Cerebellar cortex (tissue), 1 donor: ENCODE results near the gene SIK3.

Experiments used
- DNase-seq: peaks from one replicate; pipeline ENCODE4 v3.0.0-alpha.2; 2015; ENCODE audit warnings: low spot score

The SIK3 gene

DNA sequence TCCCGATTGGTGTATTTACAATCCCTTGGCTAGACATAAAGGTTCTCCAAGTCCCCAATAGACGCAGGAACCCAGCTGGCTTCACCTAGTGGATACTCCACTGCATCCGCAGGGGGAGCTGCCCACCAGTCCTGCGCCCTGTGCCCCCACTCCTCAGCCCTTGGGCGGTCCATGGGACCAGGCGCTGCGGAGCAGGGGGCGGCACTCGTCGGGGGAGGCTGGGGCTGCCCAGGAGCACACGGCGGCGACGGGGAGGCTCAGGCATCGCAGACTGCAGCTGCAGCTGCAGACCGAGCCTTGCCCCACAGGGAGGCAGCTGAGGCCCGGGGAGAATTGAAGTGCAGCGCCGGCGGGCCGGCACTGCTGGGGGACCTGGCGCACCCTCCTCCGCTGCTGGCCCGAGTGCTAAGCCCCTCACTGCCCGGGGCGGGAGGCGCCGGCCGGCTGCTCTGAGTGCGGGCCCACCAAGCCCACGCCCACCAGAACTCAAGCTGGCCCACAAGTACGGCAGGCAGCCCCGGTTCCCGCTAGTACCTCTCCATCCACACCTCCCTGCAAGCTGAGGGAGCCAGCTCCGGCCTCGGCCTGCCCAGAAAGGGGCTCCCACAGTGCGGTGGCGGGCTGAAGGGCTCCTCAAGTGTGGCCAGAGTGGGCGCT lies 12.2 kb upstream of the SIK3 start:
- DNase-seq = no peak

DNA sequence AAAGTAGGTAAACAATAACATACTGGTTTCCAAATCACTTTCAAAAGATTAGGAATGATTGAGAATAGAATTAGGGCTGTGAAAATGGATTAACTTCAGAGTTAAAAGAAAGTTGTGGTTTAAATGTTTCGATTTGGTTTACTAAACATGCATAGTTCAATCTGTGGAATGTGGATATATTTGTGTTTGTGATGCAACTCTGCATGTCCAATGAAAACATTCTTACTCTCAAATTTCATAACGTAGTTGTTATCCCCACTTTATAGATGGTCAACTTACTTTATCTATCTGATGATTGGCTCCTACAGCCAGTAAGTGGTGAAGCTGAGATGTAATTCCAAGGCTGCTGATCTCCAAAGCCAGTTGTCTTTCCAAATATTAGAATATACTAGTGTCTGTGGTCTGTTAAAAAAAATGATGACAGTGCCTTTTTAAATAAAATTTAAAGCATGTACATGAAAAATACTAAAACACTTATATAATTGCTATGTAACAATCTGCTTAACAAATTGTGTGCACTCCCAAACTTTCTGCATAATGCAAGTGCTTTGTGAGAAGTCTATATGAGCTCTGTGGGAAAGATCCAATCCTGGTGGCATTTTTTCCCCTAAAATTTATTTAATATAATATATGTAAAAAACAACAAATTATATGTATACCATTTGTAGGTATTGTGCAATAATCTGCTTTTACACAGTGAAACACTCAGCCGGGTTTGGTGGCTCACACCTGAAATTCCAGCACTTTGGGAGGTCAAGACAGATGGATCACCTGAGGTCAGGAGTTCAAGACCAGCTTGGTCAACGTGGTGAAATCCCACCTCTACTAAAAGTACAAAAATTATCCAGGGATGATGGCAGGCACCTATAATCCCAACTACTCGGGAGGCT lies 9.7 kb upstream of the SIK3 start:
- DNase-seq = no peak

- DNase-seq = no peak
Measured at GRCh38 chr11:117100556-117100955, 2.3 kb upstream of the SIK3 start.

- DNase-seq = no peak
Measured at GRCh38 chr11:117099696-117100095, 1.5 kb upstream of the SIK3 start.

DNA sequence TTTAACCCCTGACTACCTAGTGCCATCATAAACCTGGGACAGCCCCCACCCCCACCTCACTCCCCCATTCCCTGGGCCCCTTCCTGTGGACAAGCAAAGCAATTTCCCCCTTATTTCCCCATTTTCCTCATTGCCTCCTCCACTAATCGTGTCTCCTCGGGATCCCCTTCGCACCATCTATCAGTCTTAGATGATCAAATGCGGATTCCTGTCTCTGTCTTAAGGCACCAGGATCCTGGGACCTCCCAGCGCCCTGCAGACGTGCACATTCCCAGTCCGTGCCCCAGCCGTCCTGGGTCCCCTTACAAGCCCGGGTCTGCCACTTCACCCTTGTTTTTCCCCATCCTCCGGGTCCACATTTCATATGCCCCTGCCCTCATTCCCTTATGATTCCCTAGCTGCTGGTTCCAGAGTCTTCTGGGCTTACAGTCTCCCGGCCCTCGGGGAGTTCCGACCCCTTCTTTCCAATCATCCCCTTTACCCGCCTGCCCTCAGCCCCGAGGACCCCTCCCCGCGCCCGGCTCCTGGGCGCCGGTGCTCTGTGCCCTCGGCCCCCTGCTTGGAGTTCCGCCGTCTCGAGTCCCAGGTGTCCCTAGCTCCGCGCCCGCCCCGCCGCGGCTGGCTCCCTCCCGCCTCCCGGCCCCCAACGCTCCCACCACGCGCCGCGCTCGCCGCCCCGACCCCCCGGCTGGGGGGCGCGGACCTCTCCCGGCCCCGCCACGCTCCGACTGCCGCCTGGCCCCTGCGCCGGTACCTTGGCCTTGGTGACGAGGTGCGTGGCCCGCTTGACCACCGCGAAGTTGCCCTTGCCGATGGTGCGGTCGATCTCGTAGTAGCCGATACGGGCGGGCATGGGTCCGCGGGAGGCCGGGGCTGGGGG lies 599 bp downstream of the SIK3 start:
- peak; percentile 46 for DNase-seq

DNA sequence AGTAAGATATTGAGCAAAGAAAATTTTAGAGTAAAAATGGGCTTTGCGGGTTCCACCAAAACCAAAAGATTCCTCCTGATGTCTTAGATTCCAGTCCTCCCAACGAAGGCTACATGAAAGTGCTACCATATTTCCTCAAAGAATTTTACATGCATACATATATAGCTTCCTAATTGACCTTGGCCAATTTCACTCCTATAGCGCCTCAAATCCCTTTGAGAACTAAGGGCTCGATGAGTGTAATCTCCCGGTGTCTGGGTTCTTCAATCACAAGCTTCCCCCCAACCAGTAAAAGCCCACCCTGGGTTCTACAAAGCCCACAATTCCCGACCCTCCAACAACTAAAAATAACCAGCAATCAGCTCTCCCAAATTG lies 1.2 kb downstream of the SIK3 start:
- no peak for DNase-seq

DNA sequence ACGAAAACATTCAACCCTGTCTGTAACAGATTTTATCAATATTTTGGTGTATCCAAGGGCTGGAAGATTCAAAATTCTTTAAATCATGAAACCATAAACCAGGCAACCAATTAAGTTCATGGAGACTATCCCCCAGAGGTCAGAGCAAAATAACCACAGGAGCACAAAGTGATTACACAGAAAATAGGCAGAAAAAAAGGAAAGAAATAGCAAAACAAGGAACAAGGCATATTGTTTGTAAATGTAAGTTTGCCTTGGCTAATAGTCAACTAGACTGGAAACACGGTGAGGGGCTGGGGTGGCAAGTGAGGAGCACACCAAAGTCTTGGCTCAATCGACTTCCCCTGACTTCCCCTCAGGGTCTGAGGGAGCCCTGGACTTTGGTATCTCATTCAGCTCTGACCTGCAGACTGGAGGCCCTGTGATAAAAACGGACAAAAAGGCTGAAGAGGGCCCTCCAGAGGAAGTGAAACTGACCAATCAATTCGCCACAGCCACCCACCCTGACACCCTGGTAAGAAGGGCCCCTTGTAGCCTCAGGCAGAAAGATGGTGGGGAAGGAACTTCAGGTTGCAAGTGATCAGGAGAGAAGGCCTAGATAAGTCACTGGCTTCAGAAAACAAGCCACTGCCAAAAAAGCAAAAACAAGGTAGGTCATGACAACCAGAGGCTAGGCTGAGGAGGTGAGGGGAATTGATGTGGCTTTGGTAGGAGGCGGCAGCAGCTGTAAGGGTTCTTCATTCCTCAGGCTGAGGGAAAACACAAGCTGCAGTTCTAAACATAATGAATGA lies 1.8 kb downstream of the SIK3 start:
- peak; percentile 71 for DNase-seq

DNA sequence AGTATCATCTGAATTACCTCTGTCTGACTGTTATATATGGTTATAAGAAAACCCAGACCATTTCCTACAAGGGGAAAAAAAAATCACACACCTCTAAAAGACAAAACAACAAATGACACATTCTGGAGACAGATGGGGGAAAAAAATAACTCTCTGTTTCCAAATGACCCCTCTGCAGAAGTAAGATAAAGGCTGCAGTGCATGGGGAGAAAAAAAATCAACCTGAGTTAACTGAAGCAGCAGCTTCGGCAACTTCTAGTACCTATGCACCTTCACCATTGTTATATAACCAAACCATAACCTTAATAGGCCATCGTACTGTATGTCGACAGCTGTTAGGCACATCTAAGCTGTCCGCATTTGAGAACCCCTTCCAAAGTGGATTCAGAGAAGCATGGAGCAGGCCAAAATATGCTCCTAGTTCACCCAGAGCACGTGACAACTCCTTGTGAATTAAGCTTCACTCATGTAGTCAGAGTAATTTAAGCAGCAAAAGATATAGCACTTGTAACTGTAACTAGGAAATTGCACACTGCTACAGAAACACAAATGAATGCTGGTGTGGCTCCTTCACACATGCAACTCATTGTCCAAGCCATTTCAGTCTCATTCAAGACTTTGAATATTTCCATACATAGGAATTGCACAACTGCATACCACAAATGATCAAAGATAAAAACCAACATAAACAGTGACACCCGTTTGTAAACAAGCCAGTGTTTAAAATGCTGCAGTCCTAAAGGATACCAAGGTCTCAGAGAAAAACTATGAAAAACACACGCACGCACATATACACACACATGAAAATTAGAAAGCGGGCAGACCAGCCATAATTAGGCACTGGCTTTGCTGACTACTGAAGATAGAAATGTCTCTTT lies 2.7 kb downstream of the SIK3 start:
- peak; percentile 53 for DNase-seq

DNA sequence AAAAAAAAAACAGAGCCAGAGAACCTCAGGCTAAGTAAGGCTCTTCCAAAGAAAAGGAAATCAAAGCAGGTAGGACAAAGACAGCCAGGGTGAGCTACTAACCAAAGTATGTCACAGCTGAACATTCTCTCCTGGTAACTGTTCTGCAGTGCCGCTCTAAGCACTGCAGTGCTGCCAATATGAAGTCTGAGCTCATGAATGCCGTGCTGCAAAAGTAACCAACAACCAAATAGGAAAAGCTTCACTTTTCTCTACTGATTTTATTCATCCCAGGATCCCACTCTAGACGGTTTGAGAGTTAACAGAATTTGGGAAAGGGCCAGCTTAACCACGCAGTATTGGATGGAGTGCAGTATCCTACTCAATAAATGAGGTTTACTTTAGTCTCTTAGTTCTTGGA lies 3.5 kb downstream of the SIK3 start:
- DNase-seq = peak; percentile 70

GRCh38 chr11:117092951-117093590 lies 5.2 kb downstream of the SIK3 start:
- no peak for DNase-seq

- DNase-seq = no peak
Measured at GRCh38 chr11:117091753-117092477, 6.3 kb downstream of the SIK3 start.

GRCh38 chr11:117090111-117090706 lies 8.0 kb downstream of the SIK3 start:
- no peak for DNase-seq

DNA sequence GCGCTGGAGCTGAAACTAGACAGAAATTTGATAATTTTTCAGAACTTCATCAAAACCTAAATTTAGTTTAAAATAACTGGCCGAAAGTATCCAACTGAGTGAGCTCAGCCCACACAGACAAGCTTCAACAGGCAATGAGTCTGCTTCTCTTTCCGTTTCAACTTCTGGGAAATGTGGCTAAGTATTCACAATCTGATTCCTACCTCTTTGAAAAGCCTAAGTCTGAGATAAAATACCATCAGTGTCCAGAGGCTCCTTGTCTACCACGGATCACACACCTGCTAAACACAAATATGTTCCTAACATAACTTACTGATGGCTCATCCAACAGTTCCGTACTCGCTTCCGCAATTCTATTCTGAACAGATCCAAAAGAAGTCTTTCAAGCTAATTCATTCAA lies 8.5 kb downstream of the SIK3 start:
- no peak for DNase-seq

DNA sequence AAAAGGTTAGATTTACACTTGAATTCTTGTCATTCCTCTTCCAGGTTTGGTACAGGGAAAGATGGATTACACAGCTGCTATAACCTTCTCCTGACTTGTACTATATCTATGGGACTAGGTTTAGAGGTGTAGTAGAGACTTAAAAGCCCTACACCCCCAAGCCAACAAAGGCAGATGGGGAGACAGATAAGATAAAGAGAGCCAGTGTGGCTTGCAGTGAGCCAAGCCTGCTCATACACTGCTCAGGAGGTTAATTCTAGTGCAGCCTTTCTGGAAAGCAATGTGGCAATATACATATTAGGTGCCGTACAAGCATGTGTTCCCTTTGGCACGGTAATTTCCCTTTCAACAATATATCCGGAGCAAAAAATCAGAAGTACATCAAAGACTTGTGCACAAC lies 10.8 kb downstream of the SIK3 start:
- DNase-seq = no peak

DNA sequence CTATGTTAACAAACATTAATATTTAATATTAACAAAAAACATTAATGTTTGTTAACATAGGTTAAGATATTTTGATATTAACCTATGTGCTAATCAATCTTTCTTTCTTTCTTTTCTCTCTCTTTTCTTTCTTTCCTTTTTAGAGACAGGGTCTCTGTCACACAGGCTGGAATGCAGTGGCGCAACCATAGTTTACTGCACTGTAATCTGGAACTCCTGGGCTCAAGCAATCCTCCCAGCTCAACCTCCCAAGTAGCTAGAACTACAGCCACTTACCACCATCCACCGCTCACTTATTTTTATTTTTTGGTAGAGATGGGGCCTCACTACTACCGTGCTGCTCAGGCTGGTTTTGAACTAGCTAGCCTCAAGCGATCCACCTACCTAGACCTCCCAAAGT lies 13.2 kb downstream of the SIK3 start:
- no peak for DNase-seq

DNA sequence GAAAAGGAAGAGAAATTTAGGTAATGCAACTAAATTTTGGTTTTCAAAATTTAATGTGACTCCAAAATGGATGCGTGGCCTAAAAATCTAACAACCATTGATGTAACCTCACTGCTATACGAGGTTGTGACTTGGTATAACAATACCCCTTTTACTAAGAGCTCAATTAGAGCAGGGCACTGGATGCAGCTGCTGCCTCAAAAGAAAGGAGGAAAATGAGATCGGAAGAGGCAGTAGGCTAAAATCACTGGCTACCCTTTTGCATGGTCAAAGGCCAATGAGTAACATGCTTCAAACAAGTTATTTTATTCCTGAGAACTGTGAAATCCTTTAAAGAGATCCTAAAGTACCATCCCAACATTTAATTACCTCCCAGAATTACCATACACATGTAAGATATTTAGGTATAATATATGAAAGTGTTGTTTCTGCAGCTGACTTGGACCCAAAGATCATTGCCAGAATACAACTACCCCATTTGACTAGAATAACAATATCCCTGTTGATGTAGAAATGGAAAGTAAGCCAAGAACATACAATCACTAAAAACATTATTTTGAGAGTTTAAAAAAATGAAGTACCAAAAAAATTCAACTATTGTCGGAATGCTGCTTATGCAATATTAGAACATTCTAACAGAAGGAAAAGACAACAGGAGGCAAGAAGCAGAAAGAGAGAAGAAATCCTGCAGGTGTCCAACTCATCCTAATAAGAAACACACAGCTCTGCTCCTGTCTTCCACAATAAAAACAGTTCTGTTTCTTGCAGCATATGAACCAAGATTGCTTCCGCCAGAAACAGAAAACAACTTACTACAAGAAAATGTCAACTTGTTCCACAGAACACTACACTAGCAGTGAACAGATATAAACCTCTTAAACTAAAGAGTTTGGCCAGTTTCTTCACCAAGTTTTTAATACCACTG lies 15.0 kb downstream of the SIK3 start:
- DNase-seq = no peak

DNA sequence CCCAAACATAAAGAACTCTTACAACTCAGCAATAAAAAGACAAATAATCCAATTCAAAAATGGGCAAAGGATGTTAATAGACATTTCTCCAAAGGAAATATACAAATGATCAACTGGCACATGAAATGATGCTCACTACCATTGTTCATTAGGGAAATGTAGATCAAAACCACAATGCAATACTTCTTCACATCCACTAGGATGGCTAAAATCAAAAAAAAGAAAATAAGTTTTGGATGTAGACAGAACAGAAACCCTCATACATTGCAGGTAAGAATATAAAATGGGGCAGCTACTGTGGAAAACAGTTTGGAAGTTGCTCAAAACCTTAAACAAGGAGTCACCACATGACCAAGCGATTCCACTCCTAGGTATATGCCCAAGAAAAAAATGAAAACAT lies 16.3 kb downstream of the SIK3 start:
- no peak for DNase-seq

GRCh38 chr11:117080370-117080769 lies 17.9 kb downstream of the SIK3 start:
- no peak for DNase-seq
